SW 1271 (cell line): ENCODE data around the gene TCF7L1.

Experiments
- DNase-seq, 2 experiments: peaks; one replicate each; lab custom pipeline; 2025; lab: John Stamatoyannopoulos, UW

Gene TCF7L1

GRCh38 chr2:85230679-85231467 is 97.7 kb downstream of the TCF7L1 start:
- DNase-seq = no peak

- DNase-seq = no peak
Observed at GRCh38 chr2:85231468-85231805, 98.2 kb downstream of the TCF7L1 start.

GRCh38 chr2:85231952-85232351 is 98.8 kb downstream of the TCF7L1 start:
- no peak for DNase-seq

GRCh38 chr2:85234868-85235267 is 101.7 kb downstream of the TCF7L1 start:
- DNase-seq = no peak

- DNase-seq = no peak
Observed at GRCh38 chr2:85235281-85235680, 102.1 kb downstream of the TCF7L1 start.

GRCh38 chr2:85236084-85236483 is 102.9 kb downstream of the TCF7L1 start:
- DNase-seq = no peak

GRCh38 chr2:85237849-85238565 is 104.8 kb downstream of the TCF7L1 start:
- DNase-seq = no peak

GRCh38 chr2:85238607-85239006 is 105.4 kb downstream of the TCF7L1 start:
- DNase-seq = no peak

- no peak for DNase-seq
Observed at GRCh38 chr2:85239102-85239501, 105.9 kb downstream of the TCF7L1 start.

GRCh38 chr2:85240055-85240454 is 106.9 kb downstream of the TCF7L1 start:
- DNase-seq = no peak

GRCh38 chr2:85242321-85242720 is 109.1 kb downstream of the TCF7L1 start:
- no peak for DNase-seq

GRCh38 chr2:85243101-85244072 is 110.2 kb downstream of the TCF7L1 start:
- no peak for DNase-seq

GRCh38 chr2:85244828-85245227 is 111.6 kb downstream of the TCF7L1 start:
- DNase-seq = no peak

GRCh38 chr2:85245891-85246290 is 112.7 kb downstream of the TCF7L1 start:
- DNase-seq = no peak

GRCh38 chr2:85246348-85246747 is 113.2 kb downstream of the TCF7L1 start:
- no peak for DNase-seq

- no peak for DNase-seq
Observed at GRCh38 chr2:85247610-85248009, 114.4 kb downstream of the TCF7L1 start.

- no peak for DNase-seq
Observed at GRCh38 chr2:85248773-85249509, 115.7 kb downstream of the TCF7L1 start.

- no peak for DNase-seq
Observed at GRCh38 chr2:85250045-85250444, 116.9 kb downstream of the TCF7L1 start.

- DNase-seq = no peak
Observed at GRCh38 chr2:85251070-85251616, 118.0 kb downstream of the TCF7L1 start.

- no peak for DNase-seq
Observed at GRCh38 chr2:85253890-85254289, 120.7 kb downstream of the TCF7L1 start.

GRCh38 chr2:85254540-85255300 is 121.5 kb downstream of the TCF7L1 start:
- DNase-seq = no peak
